Measurements from ENCODE around the gene DLX2. TPM values are rescaled to one million over a fixed set of nuclear protein-coding genes. Genes with fewer than 3 reads are reported as not detected.
A peak's percentile ranks its signal among the peaks of the same experiment; 100 is the strongest.

DLX2 gene
- total and polyA plus RNA-seq, 2 of the 13 experiments (the other 11 are each of a cell fraction or from before 2014, with no cell fraction given): 0.07 to 0.15 TPM

DNA sequence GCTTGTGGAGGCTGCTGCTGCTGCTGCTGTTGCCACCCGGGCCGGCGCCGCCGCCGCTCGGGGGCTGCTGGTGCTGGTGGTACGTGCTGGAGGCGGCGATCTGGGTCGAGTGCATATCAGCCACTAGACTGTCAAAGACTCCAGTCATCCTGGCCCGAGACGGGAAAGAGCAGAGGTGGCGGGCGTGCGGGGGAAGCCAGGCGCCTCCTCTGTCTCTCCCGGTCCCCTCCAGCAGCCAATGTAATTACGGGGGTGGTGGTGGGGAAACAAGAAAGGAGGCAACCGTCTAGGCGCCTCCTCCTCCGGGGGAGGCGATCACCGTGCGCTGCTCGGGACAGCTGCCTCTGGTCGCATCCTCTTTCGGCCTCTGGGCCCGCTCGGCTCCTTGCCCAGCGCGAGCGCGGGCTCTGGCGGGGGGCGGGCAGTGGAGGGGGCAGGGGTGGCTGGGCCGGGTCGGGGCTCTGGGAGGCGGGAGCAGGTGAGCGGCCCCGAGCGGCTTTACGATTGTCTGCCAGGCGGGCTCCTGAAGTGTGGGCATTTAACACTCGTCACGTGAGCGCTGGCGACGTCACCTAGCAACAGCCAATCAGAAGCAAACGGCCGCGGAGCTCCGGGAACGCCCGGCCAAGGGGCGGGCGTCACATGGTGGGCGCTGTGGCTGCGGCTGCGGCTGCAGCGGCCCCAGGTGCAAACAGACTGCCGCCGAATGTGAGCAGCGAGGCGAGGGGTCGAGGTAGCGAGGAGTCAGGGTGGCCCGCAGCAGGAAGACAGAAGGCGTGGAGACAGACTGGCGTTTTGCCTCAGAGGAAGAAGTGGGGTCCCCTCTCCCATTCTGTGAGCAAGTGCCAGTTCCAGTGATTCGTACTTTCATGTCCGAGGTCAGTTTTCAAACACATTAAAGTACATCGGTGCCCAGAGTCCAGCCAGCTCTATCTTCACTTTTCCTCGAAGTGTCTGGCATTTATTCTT lies at the start of gene DLX2 (continued):
- peak; percentile 55 for TF ChIP-seq IKZF5 (CRISPR knock-in tag; IDR thresholded peaks at IDR 0.05)
- TF ChIP-seq E2F1 (CRISPR knock-in tag; IDR thresholded peaks at IDR 0.05): peak; percentile 82
- TF ChIP-seq, protein P1, sequence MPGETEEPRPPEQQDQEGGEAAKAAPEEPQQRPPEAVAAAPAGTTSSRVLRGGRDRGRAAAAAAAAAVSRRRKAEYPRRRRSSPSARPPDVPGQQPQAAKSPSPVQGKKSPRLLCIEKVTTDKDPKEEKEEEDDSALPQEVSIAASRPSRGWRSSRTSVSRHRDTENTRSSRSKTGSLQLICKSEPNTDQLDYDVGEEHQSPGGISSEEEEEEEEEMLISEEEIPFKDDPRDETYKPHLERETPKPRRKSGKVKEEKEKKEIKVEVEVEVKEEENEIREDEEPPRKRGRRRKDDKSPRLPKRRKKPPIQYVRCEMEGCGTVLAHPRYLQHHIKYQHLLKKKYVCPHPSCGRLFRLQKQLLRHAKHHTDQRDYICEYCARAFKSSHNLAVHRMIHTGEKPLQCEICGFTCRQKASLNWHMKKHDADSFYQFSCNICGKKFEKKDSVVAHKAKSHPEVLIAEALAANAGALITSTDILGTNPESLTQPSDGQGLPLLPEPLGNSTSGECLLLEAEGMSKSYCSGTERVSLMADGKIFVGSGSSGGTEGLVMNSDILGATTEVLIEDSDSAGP (CRISPR knock-in tag; IDR thresholded peaks at IDR 0.05; ENCODE audit: borderline replicate concordance): peak; percentile 36; the same call in 1 of the 2 replicates
- TF ChIP-seq, protein P2, sequence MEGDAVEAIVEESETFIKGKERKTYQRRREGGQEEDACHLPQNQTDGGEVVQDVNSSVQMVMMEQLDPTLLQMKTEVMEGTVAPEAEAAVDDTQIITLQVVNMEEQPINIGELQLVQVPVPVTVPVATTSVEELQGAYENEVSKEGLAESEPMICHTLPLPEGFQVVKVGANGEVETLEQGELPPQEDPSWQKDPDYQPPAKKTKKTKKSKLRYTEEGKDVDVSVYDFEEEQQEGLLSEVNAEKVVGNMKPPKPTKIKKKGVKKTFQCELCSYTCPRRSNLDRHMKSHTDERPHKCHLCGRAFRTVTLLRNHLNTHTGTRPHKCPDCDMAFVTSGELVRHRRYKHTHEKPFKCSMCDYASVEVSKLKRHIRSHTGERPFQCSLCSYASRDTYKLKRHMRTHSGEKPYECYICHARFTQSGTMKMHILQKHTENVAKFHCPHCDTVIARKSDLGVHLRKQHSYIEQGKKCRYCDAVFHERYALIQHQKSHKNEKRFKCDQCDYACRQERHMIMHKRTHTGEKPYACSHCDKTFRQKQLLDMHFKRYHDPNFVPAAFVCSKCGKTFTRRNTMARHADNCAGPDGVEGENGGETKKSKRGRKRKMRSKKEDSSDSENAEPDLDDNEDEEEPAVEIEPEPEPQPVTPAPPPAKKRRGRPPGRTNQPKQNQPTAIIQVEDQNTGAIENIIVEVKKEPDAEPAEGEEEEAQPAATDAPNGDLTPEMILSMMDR (CRISPR knock-in tag; IDR thresholded peaks at IDR 0.05): peak; percentile 59
- TF ChIP-seq, protein P3, sequence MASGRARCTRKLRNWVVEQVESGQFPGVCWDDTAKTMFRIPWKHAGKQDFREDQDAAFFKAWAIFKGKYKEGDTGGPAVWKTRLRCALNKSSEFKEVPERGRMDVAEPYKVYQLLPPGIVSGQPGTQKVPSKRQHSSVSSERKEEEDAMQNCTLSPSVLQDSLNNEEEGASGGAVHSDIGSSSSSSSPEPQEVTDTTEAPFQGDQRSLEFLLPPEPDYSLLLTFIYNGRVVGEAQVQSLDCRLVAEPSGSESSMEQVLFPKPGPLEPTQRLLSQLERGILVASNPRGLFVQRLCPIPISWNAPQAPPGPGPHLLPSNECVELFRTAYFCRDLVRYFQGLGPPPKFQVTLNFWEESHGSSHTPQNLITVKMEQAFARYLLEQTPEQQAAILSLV (CRISPR knock-in tag; IDR thresholded peaks at IDR 0.05; ENCODE audit: borderline replicate concordance): peak; percentile 73; the same call in 1 of the 2 replicates
- TF ChIP-seq ZHX2 (IDR thresholded peaks at IDR 0.05; ENCODE audit: low read depth): peak; percentile 43; the same call in 1 of the 2 replicates
- TF ChIP-seq ZHX2 (CRISPR knock-in tag; IDR thresholded peaks at IDR 0.05; ENCODE audit: borderline replicate concordance): peak; percentile 98
- TF ChIP-seq, protein P4, sequence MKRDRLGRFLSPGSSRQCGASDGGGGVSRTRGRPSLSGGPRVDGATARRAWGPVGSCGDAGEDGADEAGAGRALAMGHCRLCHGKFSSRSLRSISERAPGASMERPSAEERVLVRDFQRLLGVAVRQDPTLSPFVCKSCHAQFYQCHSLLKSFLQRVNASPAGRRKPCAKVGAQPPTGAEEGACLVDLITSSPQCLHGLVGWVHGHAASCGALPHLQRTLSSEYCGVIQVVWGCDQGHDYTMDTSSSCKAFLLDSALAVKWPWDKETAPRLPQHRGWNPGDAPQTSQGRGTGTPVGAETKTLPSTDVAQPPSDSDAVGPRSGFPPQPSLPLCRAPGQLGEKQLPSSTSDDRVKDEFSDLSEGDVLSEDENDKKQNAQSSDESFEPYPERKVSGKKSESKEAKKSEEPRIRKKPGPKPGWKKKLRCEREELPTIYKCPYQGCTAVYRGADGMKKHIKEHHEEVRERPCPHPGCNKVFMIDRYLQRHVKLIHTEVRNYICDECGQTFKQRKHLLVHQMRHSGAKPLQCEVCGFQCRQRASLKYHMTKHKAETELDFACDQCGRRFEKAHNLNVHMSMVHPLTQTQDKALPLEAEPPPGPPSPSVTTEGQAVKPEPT (CRISPR knock-in tag; IDR thresholded peaks at IDR 0.05; ENCODE audit: low read depth): no peak
- no peak for TF ChIP-seq HNRNPUL1 (IDR thresholded peaks at IDR 0.05; ENCODE audit: low read depth, low read length)
